Endothelial cell of hepatic sinusoid (primary cell): ENCODE measurements around the gene ERICH3.

Source experiments
- in situ Hi-C: cut with HindIII; loops from 2 replicates; pipeline ENCODE4 v1.10.0; 2017; ENCODE audit warnings: low sequenced_read_pairs

The ERICH3 gene, protein sequence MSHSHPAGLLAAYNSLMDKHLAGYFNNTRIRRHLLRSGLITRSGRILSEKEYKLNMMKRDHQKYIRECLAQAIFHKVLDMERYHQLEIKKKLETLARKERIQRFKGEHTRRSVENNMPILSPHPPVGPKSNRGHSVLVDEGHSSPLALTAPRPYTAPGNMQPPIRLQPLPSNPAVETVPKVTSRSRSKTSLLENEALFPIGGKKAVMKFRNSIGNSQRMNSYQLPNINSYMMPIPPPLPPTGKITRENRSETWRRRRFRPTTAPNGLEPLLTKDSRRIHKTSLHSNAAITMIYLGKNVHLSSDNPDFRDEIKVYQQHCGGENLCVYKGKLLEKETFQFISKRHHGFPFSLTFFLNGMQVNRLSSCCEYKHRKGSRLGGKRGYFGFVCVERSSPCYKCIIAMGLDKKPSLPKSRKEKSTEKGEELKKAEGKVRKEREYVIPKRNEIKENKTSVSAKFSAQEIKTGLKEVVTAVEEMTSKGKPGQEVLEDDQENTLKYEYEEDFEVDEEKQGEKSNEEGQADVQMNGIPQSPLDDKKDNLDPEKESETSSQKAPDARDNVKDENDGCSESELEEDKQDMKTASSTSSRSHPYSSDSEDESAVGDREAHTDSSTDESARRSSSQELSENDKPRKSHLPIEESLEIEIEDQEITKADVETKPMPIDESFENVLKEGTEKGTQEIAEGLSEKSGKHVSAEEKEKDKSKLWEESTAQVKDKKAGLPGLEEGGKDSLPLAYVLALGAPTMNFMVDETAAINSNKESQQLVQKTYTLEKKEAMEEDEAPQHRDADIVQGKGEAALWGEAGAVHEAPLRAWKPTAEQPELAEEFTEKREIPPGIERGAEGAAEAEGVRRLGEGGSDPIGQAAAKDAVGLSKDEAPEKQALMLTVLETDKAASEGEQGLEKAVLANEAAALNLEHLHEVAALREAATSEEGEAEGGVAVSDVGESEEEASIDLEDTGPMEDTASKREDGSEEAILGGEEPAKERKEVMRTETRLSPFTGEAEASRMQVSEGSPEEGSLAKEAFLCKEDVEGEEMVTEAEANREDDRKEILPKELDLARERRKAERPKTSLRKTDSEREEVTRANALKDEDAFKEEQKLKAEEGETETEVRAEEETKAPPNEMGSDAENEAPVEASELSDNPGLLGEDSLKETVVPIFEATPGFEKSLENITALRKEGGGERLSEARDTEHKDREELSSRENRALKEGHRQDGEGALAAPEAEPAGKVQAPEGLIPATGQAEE (N-terminal part only)

GRCh38 chr1:74673351-74674111, at the start of gene ERICH3:
TSS of gene ERICH3 (minus strand) at chr1:74673792. CDS start at chr1:74673519, 273 bp downstream.
- in situ Hi-C loops: no loop called here

- in situ Hi-C loops: no loop called here
Observed at GRCh38 chr1:74717626-74718025, 44.0 kb upstream of the ERICH3 start.

DNA sequence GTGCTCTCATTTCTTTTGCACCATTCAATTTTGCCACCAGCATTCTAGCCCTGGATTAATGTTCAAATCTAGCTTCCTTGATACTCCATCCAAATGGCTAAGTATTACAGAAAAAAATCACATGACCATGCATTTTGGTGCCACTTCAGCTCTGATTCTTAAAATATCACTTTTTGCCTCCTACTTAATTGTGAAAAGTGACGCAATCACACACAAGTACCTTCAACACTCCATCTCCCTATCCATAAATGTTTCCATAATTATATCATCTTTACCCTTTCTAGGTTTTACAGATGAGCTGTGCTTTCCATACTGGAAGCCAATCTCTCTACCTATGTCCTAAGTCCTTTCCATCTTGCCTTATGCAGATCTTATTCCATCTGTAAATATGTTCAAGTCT, 43.2 kb upstream of the ERICH3 start:
- in situ Hi-C loops: no loop called here

DNA sequence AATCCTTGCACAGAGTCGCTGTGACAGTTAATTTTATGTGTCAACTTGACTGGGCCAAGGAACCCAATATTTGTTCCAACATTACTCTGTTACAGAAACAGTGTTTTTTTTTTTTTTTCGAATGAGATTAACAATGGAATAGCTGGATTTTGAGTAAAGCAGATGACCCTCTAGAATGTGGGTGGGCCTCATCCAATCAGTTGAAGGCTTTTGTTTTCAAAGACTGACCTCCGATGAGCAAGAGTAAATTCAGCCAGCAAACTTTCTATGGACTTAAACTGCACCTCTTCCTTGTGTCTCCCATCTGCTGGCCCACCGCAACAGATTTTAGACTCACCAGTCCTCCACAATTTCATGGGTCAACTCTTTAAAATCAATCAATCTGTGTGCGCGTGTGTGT, 42.2 kb upstream of the ERICH3 start:
- in situ Hi-C loops: no loop called here

GRCh38 chr1:74715236-74715502, 41.6 kb upstream of the ERICH3 start:
- in situ Hi-C loops: no loop called here

DNA sequence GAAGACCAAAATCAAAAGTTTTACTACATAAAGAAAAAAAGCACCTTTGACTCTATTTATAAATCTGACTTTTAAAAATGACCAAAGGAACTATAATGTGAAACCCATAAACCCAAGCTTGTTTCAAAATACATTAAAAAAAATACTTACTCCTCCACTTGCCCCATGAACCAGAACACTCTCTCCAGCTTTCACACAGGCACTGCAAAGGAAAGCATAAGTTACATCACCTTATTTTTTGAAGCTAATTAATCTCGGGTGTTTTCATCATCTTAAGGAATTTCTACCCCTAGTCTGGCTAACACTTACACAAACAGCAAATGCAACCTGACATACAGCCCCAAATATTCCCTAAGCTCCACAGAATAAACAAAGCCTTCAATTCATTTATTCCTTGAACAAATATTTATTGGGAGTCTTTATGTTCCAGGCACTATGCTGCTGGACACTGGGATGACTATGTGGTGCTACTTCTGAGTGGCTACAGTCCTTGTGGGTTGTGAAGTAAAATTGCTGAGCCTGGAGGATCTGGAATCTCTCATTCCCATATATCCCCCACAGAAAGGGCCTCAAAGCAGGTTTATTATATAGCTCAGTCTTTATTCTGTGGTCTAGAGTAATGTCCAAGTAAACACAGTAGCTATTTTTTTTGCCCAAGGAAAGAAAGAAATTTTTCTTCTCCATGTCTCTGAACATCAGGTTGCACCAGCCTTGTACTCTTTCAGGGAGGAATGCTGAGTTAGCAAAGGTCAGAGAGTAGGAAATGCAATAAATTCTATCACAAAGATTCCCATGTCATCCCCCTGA, 41.0 kb upstream of the ERICH3 start:
- in situ Hi-C loops: no loop called here

DNA sequence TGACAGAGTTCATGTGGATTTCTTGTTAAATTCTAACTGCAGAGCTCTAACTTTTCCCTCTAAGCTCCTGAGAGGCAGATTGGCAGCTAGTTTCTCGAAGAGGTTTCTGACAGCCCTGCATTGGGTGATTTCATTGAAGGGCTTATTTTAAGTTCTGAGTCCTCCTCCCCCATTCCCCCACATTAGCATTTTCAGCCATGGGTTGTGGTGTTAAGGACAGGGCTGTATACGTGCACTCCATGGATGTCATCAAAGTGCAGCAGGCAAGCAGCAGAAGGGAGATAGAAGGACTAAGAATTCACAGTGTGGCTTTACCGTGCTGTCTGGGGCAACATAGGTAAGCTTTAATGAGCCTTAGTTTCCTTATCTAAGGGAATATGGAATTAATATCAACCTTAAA, 40.3 kb upstream of the ERICH3 start:
- in situ Hi-C loops: no loop called here

GRCh38 chr1:74712881-74713280, 39.3 kb upstream of the ERICH3 start:
- in situ Hi-C loops: no loop called here

- in situ Hi-C loops: no loop called here
Observed at GRCh38 chr1:74703386-74704182, 30.0 kb upstream of the ERICH3 start.

GRCh38 chr1:74699331-74699730, 25.7 kb upstream of the ERICH3 start:
- in situ Hi-C loops: no loop called here

GRCh38 chr1:74697832-74698231, 24.2 kb upstream of the ERICH3 start:
- in situ Hi-C loops: no loop called here

- in situ Hi-C loops: no loop called here
Observed at GRCh38 chr1:74693473-74693872, 19.9 kb upstream of the ERICH3 start.

DNA sequence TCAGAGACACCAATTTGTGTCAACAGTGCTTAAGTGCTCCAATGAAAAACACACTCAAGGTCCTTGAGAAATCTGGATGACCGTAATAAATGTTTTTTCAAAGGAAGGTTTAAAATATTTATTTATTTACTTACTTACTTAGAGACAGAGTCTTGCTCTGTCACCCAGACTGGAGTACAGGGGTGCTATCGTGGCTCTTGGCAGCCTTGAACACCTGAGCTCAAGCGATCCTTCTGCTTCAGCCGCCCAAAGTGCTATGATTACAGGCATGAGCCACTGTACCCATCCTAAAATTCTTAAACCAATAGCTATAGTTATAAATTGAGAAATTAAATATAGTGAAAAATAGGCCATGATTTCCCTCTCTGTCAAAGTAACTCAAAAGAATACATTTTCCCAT, 17.3 kb upstream of the ERICH3 start:
- in situ Hi-C loops: no loop called here

- in situ Hi-C loops: no loop called here
Observed at GRCh38 chr1:74690364-74690696, 16.7 kb upstream of the ERICH3 start.

- in situ Hi-C loops: no loop called here
Observed at GRCh38 chr1:74689621-74690363, 16.2 kb upstream of the ERICH3 start.

- in situ Hi-C loops: no loop called here
Observed at GRCh38 chr1:74686928-74687327, 13.3 kb upstream of the ERICH3 start.

DNA sequence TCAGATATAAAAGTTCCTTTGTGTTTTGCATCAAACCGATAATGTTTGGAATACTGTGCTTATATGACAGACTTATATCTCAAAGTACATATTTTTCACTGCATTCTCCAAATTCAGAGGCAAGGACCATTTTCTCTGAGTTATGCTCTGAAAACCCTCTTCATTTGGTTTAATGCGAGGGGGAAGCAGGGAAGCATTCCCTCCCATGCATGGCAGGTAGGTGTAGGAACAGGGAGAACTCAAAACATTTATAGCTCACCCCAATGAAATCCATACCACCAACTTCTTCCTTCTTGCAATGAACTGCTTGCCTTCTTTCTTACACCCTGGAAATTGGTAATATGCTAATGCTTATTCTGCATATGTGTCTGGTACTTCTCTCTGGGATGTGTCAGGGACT, 10.7 kb upstream of the ERICH3 start:
- in situ Hi-C loops: no loop called here

GRCh38 chr1:74683656-74684055, 10.1 kb upstream of the ERICH3 start:
- in situ Hi-C loops: no loop called here

DNA sequence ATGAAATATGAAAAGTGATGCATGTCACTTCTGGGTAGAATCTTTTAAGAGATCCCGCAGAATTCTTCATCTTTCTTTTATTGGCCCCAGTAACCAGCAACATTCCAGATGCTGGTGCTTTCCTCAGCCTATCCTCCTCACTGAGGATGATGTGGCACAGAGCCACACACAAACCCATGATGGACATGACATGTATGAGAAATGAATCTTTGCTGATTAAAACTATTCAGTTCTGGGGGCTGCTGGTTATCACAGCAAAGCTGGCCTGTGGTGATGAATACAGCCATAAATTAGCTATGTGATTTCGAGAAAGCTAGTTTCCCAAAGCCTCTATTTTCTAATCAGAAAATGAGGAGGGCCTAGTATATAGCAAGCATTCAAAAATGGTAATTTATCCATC, 8.3 kb upstream of the ERICH3 start:
- in situ Hi-C loops: no loop called here
